Astrocyte (in vitro differentiated cells and primary cell): Measurements from ENCODE around the gene CDH8. TPM values are rescaled to one million over a fixed set of nuclear protein-coding genes. Genes with fewer than 3 reads are reported as not detected.

ENCODE experiments used
- DNase-seq: peaks from one replicate; pipeline ENCODE4 v3.0.0-alpha.2; 2010; ENCODE audit warnings: low read depth
- FAIRE-seq: peaks from 2 replicates; lab custom pipeline; 2011; peaks lifted over from hg19 to GRCh38; lab: Jason Lieb, UNC
- H2AFZ ChIP-seq: 2 replicates; pipeline ENCODE4 v1.6.0; 2012; ENCODE audit warnings: low read depth, low read length, inconsistent platforms
- H3K27ac ChIP-seq: 2 replicates; pipeline ENCODE4 v1.5.1; 2011; ENCODE audit warnings: low read depth, low read length, inconsistent platforms
- H3K27me3 ChIP-seq: 2 replicates; pipeline ENCODE4 v1.6.0; 2011; ENCODE audit warnings: low read length, inconsistent platforms; ENCODE audit not compliant: insufficient read depth
- H3K36me3 ChIP-seq: 2 replicates; pipeline ENCODE4 v1.5.1; 2011; ENCODE audit warnings: low read length, inconsistent platforms; ENCODE audit not compliant: insufficient read depth
- H3K4me1 ChIP-seq: 2 replicates; pipeline ENCODE4 v1.5.1; 2011; ENCODE audit warnings: low read length, inconsistent platforms; ENCODE audit not compliant: insufficient read depth
- H3K4me2 ChIP-seq: 2 replicates; pipeline ENCODE4 v1.6.0; 2012; ENCODE audit warnings: low read length, inconsistent platforms
- H3K4me3 ChIP-seq: 2 replicates; pipeline ENCODE4 v1.5.1; 2011; ENCODE audit warnings: low read depth, mild to moderate bottlenecking, low read length, inconsistent platforms; ENCODE audit not compliant: insufficient read depth
- H3K79me2 ChIP-seq: 2 replicates; pipeline ENCODE4 v1.6.0; 2012; ENCODE audit warnings: mild to moderate bottlenecking, low read length, inconsistent platforms; ENCODE audit not compliant: insufficient read depth
- H3K9ac ChIP-seq: 2 replicates; pipeline ENCODE4 v1.6.0; 2012; ENCODE audit warnings: mild to moderate bottlenecking, low read length, inconsistent platforms
- H3K9me3 ChIP-seq: 2 replicates; pipeline ENCODE4 v1.5.1; 2012; ENCODE audit warnings: low read depth, mild to moderate bottlenecking, low read length, inconsistent platforms; ENCODE audit not compliant: insufficient read depth
- H4K20me1 ChIP-seq: 2 replicates; pipeline ENCODE4 v1.6.0; 2012; ENCODE audit warnings: low read length, inconsistent platforms; ENCODE audit not compliant: insufficient read depth
- H3K27ac Mint-ChIP-seq: one replicate; pipeline ENCODE4 v1.8.0; 2021; ENCODE audit warnings: mild to moderate bottlenecking, mixed read lengths; ENCODE audit not compliant: unreplicated experiment
- H3K27me3 Mint-ChIP-seq: one replicate; pipeline ENCODE4 v1.8.0; 2021; ENCODE audit warnings: low read depth, mixed read lengths; ENCODE audit not compliant: unreplicated experiment
- H3K36me3 Mint-ChIP-seq: one replicate; pipeline ENCODE4 v1.8.0; 2021; ENCODE audit warnings: low read depth, mixed read lengths; ENCODE audit not compliant: unreplicated experiment
- H3K4me1 Mint-ChIP-seq: one replicate; pipeline ENCODE4 v1.8.0; 2021; ENCODE audit warnings: low read depth, mixed read lengths; ENCODE audit not compliant: unreplicated experiment
- H3K4me3 Mint-ChIP-seq: one replicate; pipeline ENCODE4 v1.8.0; 2021; ENCODE audit warnings: mild to moderate bottlenecking, moderate library complexity, mixed read lengths; ENCODE audit not compliant: unreplicated experiment
- H3K9me3 Mint-ChIP-seq: one replicate; pipeline ENCODE4 v1.8.0; 2021; ENCODE audit warnings: mild to moderate bottlenecking, mixed read lengths; ENCODE audit not compliant: unreplicated experiment
- EZH2 ChIP-seq: IDR thresholded peaks from 2 replicates; pipeline ENCODE4 v1.6.1; 2012; ENCODE audit warnings: mild to moderate bottlenecking, low read length, inconsistent platforms; ENCODE audit not compliant: insufficient read depth
- total RNA-seq: library from RNA; stranded (reverse); gene quantifications from 2 replicates; pipeline ENCODE4 v1.2.1, GENCODE V29; 2021
- TF ChIP-seq, protein P1 (sequence below): IDR thresholded peaks from 2 replicates; pipeline ENCODE4 v1.5.1; 2011; ENCODE audit warnings: low read depth, mild to moderate bottlenecking, inconsistent platforms, low read length, moderate library complexity; ENCODE audit not compliant: insufficient read depth

The CDH8 gene
- total RNA-seq, 1 donor from 2014 or later: 17.5 TPM

DNA sequence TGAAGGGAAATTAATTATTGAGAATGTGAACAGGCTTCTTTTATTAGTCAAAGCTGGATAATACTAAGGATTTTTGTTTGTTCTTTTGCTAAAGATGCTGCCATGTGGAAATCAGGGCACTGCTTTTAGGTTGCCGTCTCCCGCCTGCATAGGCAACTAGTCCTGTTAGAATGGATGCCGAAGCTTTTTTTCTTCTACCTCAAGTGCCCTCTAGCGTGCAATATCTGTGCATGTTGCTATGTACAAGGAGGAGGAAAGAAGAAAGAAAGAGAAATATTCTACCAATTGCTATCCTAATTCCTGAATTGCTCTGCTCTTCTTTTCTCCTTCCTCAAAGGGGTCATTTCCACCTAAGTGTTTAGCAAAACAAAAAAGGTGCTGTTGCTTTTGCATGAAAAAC, 5.2 kb upstream of the CDH8 start:
- Mint-ChIP-seq H3K9me3 (no peaks in the 10 kb centered on the region), H3K4me3 (no peak overlapping the region)
- no peak for FAIRE-seq

DNA sequence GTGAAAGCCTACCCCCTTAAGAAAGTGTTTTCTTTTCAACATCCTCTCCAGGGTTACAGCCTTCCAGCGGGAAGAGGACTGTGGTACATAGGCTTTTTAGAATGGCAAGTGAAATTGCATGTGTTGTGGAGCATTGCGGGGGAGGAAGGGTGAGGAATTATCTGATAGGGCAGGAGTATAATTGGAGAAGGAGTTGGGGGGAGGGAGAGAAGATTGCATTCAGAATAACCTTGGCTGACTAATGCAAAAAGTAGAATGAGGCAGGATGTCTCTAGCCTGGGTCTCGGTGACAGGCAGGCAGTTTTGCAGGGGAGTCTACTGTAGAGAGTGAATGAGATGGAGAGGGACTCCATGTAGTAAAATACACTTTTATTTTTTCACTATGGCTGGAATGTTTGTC, 2.4 kb upstream of the CDH8 start:
- Mint-ChIP-seq H3K4me3 (no peak overlapping the region), H3K9me3 (no peaks in the 10 kb centered on the region), H3K27ac (no peak overlapping the region)

More for the DNA sequence above, 5.2 kb upstream of the CDH8 start:
- H3K4me1 Mint-ChIP-seq: peaks cover 2% of the 10 kb centered on the region
- no peak overlapping the region for H3K27ac Mint-ChIP-seq
- Histone ChIP-seq H3K4me1 (no peaks in the 10 kb centered on the region), H4K20me1 (no peaks in the 10 kb centered on the region), H3K4me2 (no peak overlapping the region), H3K27ac (no peak overlapping the region), H3K9ac (no peak overlapping the region), H3K9me3 (no peaks in the 10 kb centered on the region), H3K4me3 (no peak overlapping the region), H3K27me3 (peaks cover 18% of the 10 kb centered on the region), H2AFZ (no peak overlapping the region), H3K79me2 (no peaks in the 10 kb centered on the region), H3K36me3 (no peaks in the 10 kb centered on the region)
- H3K36me3 Mint-ChIP-seq: no peaks in the 10 kb centered on the region
- TF ChIP-seq, protein P1, sequence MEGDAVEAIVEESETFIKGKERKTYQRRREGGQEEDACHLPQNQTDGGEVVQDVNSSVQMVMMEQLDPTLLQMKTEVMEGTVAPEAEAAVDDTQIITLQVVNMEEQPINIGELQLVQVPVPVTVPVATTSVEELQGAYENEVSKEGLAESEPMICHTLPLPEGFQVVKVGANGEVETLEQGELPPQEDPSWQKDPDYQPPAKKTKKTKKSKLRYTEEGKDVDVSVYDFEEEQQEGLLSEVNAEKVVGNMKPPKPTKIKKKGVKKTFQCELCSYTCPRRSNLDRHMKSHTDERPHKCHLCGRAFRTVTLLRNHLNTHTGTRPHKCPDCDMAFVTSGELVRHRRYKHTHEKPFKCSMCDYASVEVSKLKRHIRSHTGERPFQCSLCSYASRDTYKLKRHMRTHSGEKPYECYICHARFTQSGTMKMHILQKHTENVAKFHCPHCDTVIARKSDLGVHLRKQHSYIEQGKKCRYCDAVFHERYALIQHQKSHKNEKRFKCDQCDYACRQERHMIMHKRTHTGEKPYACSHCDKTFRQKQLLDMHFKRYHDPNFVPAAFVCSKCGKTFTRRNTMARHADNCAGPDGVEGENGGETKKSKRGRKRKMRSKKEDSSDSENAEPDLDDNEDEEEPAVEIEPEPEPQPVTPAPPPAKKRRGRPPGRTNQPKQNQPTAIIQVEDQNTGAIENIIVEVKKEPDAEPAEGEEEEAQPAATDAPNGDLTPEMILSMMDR: peak; percentile 54
- TF ChIP-seq EZH2: no peak
- peaks cover 24% of the 10 kb centered on the region for H3K27me3 Mint-ChIP-seq
- peak; percentile 20 for DNase-seq

DNA sequence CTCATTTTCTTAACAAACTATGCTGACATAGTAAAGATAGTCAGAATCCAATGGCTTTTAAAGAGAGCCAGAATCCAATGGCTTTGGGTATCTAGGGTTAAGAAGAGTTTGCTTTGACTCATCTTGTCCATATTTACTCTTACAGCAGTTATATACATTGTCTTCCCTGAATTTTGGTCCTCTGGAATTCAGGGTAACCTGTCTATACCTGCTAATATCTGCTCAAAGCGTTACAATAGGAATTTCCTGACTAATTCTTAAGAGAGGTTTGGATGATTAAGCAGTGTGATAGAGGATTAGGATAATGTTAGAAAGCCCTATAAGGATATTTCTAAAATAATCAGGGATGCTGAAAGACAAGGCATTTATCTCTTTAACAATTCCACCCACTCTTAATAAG, 2.0 kb upstream of the CDH8 start:
- Mint-ChIP-seq H3K36me3 (no peaks in the 10 kb centered on the region), H3K4me1 (peaks cover 18% of the 10 kb centered on the region), H3K4me3 (no peak overlapping the region), H3K27me3 (peaks cover 35% of the 10 kb centered on the region), H3K9me3 (no peaks in the 10 kb centered on the region), H3K27ac (no peak overlapping the region)
- FAIRE-seq: no peak
- Histone ChIP-seq H4K20me1 (no peaks in the 10 kb centered on the region), H3K27me3 (peaks cover 32% of the 10 kb centered on the region), H3K79me2 (no peaks in the 10 kb centered on the region), H3K4me1 (peaks cover 9% of the 10 kb centered on the region), H2AFZ (no peak overlapping the region), H3K9ac (no peak overlapping the region), H3K9me3 (no peaks in the 10 kb centered on the region), H3K27ac (no peak overlapping the region), H3K4me3 (no peak overlapping the region), H3K36me3 (no peaks in the 10 kb centered on the region), H3K4me2 (no peak overlapping the region)
- TF ChIP-seq, protein P1: no peak
- no peak for TF ChIP-seq EZH2
- DNase-seq: no peak

More for the DNA sequence above, 2.4 kb upstream of the CDH8 start:
- H2AFZ ChIP-seq: no peak overlapping the region
- H3K79me2 ChIP-seq: no peaks in the 10 kb centered on the region
- H3K4me2 ChIP-seq: no peak overlapping the region
- H3K27ac ChIP-seq: no peak overlapping the region
- peaks cover 32% of the 10 kb centered on the region for H3K27me3 ChIP-seq
- Mint-ChIP-seq H3K4me1 (peaks cover 14% of the 10 kb centered on the region), H3K27me3 (peaks cover 35% of the 10 kb centered on the region), H3K36me3 (no peaks in the 10 kb centered on the region)
- no peak for TF ChIP-seq EZH2
- TF ChIP-seq, protein P1: no peak
- no peak overlapping the region for H3K9ac ChIP-seq
- no peaks in the 10 kb centered on the region for H3K9me3 ChIP-seq
- peaks cover 9% of the 10 kb centered on the region for H3K4me1 ChIP-seq
- no peak overlapping the region for H3K4me3 ChIP-seq
- H4K20me1 ChIP-seq: no peaks in the 10 kb centered on the region
- no peak for DNase-seq
- FAIRE-seq: no peak
- no peaks in the 10 kb centered on the region for H3K36me3 ChIP-seq
